Stimulated activated CD8-positive, alpha-beta memory T cell treated with anti-CD3 and anti-CD28 coated beads, Interleukin-2, amount 100 ng/mL, for 48 hours (primary cell): ENCODE data around the gene FAM50B.

Source experiments
- DNase-seq, 2 donors: peaks; one replicate each; pipeline ENCODE4 v3.0.0-alpha.2; 2020; ENCODE audit warnings: low read depth in 2 of 2

FAM50B gene

DNA sequence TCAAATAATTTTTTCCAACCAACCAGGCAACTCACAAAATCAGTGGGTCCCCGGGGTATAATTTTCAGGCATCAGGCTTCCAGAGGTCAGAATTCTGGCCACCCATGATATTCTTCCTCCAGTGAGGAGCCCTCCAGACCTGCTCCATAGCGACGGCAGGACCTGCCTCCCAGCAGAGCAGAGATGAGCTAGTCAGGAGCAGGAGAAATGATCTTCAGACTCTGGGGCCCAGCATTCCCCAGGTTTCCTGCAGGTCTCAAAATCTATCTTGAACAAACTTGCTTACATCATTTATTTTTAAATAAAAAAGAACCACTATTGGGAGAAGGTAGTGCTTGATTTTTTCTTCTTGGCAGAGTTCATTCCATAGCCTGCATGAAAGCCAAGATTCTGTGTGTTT, 44.7 kb downstream of the FAM50B start:
- no peak for DNase-seq

DNA sequence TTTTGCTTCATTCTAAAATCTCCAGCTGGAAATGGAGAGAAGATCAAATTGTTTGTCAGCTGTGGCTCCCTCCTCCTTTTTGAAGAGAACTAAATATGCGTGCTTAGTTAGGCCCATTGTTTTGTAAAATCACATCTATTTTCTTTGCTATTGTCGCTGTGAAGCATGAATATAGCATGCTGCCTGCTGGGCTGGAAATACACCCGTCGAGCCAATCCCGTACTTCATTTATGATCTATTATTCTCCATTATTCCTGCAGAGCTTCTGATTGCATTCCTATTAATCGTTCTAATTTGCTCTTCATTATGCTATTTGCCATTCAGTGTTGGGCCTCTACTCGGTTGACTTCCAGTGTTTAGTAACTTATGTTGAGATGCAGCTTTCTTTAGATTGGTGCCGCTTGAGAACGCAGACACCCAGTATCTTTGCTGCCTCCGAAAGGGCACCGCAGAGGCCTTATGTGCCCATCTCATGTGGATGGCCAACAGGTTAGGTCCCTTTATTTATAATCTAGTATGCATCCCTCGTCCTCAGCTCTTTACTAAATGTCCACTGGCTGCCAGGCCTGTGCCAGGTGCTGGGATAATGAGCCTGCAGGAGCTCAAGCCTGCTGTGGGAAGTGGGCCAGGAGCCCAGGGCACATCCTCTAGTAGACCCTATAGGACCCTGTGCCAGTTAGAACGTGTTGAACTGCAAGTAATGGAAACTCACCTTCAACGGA, 45.6 kb downstream of the FAM50B start:
- no peak for DNase-seq

DNA sequence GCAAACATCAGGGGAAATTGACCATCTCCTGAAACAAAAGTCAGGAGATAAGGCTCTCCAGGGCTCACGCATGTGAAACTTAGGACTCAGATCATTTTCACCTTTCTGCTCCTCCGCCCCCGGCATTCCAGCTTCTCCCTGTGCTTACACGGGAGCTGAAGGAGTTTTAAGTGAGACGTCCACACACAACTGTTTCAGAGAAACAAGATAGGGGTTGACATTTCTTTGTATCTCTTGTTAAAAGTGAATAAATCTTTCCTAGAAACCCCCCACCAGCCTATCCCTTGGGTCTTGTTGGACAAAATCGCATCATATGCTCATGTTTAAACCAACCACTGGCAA, 46.1 kb downstream of the FAM50B start:
- no peak for DNase-seq

DNA sequence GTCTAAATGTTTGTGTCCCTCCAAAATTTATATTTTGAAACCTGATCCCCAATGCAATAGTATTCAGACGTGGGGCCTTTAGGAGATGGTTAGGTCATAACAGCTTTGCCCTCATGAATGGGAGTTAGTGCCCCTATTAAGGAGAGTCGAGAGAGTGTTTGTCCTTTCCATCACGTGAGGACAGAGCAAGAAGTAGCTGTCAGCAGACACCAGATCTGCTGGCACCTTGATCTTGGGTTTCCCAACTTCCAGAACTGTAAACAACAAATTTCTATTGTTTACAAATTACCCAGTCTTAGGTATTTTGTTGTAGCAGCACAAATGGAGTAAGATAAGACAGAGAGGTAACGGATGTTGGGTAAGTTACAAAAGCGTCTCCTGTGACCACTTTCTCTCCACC, 46.6 kb downstream of the FAM50B start:
- no peak for DNase-seq

DNA sequence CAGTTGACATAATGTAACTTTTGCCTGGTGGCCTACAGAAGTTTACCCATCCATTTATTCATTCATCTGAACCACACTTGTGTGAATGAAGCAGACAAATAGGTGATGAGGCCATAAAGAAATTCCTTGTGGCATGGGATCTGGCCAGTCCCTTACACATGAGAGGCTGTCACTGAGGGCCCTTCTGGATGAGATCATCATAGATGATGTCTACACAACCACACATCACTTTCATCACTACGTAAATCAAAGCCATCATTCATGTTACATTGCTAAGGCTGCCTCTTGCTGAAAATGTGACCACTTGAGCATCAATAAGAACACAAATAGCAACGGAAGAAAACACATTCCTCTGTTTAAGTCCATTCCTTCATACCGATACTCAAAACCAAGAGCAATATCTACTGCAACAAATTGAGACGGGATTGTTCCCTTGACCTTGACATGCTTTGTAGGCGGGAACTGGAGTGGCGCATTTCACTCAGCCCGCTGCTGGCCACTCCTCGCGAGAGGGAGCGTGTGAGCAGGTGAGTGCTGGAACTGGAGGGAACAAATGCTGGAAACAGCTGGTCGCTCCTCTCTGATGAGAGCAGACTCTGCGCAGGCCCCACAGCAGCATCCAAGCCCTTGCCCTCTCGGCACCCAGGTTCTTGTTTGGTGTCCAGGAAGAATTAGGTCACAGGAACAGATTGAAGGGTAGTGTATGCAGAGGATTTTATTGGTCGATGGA, 49.3 kb downstream of the FAM50B start:
- no peak for DNase-seq

- no peak for DNase-seq
Observed at GRCh38 chr6:3899061-3899460, 49.9 kb downstream of the FAM50B start.

- DNase-seq: no peak
Observed at GRCh38 chr6:3899970-3900439, 50.8 kb downstream of the FAM50B start.
